ENCODE measurements around the gene ZNF184. TPM values are rescaled to one million over a fixed set of nuclear protein-coding genes. Genes with fewer than 3 reads are reported as not detected.
A peak's percentile ranks its signal among the peaks of the same experiment; 100 is the strongest.

Gene ZNF184
- total and polyA plus RNA-seq, 9 of the 15 experiments (the other 6 are each of a cell fraction or from before 2014, with no cell fraction given) = 7.6 to 22.2 (median 12.8) TPM

DNA sequence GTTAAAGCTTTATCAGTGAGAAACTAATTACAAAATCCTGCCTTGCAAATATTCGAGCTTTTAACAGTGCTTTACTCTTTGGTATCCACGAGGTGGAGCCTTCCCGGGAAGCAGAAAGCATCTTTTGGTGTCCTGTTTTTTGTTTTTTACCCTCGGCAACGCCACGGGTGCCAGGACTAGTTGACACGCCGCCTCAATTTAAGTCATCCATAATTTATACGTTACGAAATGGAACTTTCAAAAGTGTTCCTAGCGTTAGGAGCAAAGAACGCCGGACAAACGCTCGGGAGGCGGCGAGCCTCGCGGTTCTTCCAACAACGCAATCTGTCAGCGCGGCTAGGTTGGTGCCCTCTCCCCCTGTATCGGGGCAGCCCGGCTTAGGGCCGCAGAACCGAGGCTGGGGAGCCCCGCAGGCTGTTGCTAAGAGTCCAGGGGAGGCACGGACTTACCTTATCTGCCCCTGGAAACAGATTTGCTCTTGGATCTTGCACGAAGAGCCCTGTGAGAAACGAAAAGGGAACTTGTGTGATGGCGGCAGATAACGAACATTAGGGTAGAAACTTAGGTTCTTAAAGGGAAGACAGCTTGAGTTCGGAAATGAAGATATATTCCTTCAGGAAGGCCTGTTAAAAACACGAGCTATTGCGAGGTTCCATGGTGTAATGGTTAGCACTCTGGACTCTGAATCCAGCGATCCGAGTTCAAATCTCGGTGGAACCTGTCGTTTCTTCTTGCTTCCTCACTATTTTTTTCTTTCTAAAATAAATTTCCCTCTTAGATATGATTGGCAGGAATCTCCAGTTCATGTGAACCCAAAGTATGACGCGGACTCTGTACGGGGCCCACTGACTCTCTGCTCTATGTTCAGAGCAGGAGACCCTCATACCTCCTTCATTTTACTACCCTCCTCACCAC is 46.2 kb upstream of the ZNF184 start (continued):
- TF ChIP-seq, protein P1, sequence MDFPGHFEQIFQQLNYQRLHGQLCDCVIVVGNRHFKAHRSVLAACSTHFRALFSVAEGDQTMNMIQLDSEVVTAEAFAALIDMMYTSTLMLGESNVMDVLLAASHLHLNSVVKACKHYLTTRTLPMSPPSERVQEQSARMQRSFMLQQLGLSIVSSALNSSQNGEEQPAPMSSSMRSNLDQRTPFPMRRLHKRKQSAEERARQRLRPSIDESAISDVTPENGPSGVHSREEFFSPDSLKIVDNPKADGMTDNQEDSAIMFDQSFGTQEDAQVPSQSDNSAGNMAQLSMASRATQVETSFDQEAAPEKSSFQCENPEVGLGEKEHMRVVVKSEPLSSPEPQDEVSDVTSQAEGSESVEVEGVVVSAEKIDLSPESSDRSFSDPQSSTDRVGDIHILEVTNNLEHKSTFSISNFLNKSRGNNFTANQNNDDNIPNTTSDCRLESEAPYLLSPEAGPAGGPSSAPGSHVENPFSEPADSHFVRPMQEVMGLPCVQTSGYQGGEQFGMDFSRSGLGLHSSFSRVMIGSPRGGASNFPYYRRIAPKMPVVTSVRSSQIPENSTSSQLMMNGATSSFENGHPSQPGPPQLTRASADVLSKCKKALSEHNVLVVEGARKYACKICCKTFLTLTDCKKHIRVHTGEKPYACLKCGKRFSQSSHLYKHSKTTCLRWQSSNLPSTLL (IDR thresholded peaks at IDR 0.05) = peak; percentile 76
- TF ChIP-seq, protein P2, sequence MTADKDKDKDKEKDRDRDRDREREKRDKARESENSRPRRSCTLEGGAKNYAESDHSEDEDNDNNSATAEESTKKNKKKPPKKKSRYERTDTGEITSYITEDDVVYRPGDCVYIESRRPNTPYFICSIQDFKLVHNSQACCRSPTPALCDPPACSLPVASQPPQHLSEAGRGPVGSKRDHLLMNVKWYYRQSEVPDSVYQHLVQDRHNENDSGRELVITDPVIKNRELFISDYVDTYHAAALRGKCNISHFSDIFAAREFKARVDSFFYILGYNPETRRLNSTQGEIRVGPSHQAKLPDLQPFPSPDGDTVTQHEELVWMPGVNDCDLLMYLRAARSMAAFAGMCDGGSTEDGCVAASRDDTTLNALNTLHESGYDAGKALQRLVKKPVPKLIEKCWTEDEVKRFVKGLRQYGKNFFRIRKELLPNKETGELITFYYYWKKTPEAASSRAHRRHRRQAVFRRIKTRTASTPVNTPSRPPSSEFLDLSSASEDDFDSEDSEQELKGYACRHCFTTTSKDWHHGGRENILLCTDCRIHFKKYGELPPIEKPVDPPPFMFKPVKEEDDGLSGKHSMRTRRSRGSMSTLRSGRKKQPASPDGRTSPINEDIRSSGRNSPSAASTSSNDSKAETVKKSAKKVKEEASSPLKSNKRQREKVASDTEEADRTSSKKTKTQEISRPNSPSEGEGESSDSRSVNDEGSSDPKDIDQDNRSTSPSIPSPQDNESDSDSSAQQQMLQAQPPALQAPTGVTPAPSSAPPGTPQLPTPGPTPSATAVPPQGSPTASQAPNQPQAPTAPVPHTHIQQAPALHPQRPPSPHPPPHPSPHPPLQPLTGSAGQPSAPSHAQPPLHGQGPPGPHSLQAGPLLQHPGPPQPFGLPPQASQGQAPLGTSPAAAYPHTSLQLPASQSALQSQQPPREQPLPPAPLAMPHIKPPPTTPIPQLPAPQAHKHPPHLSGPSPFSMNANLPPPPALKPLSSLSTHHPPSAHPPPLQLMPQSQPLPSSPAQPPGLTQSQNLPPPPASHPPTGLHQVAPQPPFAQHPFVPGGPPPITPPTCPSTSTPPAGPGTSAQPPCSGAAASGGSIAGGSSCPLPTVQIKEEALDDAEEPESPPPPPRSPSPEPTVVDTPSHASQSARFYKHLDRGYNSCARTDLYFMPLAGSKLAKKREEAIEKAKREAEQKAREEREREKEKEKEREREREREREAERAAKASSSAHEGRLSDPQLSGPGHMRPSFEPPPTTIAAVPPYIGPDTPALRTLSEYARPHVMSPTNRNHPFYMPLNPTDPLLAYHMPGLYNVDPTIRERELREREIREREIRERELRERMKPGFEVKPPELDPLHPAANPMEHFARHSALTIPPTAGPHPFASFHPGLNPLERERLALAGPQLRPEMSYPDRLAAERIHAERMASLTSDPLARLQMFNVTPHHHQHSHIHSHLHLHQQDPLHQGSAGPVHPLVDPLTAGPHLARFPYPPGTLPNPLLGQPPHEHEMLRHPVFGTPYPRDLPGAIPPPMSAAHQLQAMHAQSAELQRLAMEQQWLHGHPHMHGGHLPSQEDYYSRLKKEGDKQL (CRISPR knock-in tag; IDR thresholded peaks at IDR 0.05; ENCODE audit: borderline replicate concordance) = peak; percentile 90
- no peak for TF ChIP-seq MCM5 (IDR thresholded peaks at IDR 0.05; ENCODE audit: low read depth)
- TF ChIP-seq ZNF780A (CRISPR knock-in tag; IDR thresholded peaks at IDR 0.05) = no peak
- peak; percentile 91 to 96 for TF ChIP-seq ARNT (IDR thresholded peaks at IDR 0.05)
- TF ChIP-seq ELF2 (CRISPR knock-in tag; IDR thresholded peaks at IDR 0.05) = no peak; the same call in 1 of the 2 replicates
- TF ChIP-seq HIVEP1 (CRISPR knock-in tag; IDR thresholded peaks at IDR 0.05) = no peak
- TF ChIP-seq CBX2 (IDR thresholded peaks at IDR 0.05; ENCODE audit: insufficient read depth, low read length, poor library complexity, severe bottlenecking) = no peak
- no peak for TF ChIP-seq ZNF644 (tag; IDR thresholded peaks at IDR 0.05; ENCODE audit: low read depth)
- TF ChIP-seq NFIC (IDR thresholded peaks at IDR 0.05) = peak; percentile 78
- TF ChIP-seq, protein P3, sequence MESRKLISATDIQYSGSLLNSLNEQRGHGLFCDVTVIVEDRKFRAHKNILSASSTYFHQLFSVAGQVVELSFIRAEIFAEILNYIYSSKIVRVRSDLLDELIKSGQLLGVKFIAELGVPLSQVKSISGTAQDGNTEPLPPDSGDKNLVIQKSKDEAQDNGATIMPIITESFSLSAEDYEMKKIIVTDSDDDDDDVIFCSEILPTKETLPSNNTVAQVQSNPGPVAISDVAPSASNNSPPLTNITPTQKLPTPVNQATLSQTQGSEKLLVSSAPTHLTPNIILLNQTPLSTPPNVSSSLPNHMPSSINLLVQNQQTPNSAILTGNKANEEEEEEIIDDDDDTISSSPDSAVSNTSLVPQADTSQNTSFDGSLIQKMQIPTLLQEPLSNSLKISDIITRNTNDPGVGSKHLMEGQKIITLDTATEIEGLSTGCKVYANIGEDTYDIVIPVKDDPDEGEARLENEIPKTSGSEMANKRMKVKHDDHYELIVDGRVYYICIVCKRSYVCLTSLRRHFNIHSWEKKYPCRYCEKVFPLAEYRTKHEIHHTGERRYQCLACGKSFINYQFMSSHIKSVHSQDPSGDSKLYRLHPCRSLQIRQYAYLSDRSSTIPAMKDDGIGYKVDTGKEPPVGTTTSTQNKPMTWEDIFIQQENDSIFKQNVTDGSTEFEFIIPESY (CRISPR knock-in tag; IDR thresholded peaks at IDR 0.05) = 0 out of 2 replicates have a peak, but pooled peaks have one; percentile 22
- TF ChIP-seq ESRRB (CRISPR knock-in tag; IDR thresholded peaks at IDR 0.05; ENCODE audit: borderline replicate concordance) = no peak
- 0 out of 2 replicates have a peak, but pooled peaks have one; percentile 59 for TF ChIP-seq NR4A1 (CRISPR knock-in tag; IDR thresholded peaks at IDR 0.05)
- TF ChIP-seq NR4A1 (tag; IDR thresholded peaks at IDR 0.05) = no peak; the same call in 1 of the 2 replicates
- no peak for TF ChIP-seq IRF2 (CRISPR knock-in tag; IDR thresholded peaks at IDR 0.05)
- TF ChIP-seq, protein P4, sequence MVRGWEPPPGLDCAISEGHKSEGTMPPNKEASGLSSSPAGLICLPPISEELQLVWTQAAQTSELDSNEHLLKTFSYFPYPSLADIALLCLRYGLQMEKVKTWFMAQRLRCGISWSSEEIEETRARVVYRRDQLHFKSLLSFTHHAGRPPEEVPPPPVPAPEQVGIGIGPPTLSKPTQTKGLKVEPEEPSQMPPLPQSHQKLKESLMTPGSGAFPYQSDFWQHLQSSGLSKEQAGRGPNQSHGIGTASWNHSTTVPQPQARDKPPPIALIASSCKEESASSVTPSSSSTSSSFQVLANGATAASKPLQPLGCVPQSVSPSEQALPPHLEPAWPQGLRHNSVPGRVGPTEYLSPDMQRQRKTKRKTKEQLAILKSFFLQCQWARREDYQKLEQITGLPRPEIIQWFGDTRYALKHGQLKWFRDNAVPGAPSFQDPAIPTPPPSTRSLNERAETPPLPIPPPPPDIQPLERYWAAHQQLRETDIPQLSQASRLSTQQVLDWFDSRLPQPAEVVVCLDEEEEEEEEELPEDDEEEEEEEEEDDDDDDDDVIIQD (CRISPR knock-in tag; IDR thresholded peaks at IDR 0.05) = no peak

Measured in K562 (cell line).